ENCODE data around the gene GAL3ST2. TPM values are rescaled to one million over a fixed set of nuclear protein-coding genes. Genes with fewer than 3 reads are reported as not detected.

Gene GAL3ST2
- polyA plus RNA-seq, 1 donor from 2014 or later: not detected

GRCh38 chr2:241808721-241809382 lies 32.2 kb downstream of the GAL3ST2 start, which contains the start of gene NEU4:
TSS of gene NEU4 (plus strand) at chr2:241809193. CDS start at chr2:241814485, 5,292 bp downstream.
- Histone ChIP-seq H3K9ac (ENCODE audit: low read length) (no peak within 1 kb of the TSS), H3K4me3 (ENCODE audit: low read length) (no peak within 1 kb of the TSS), H3K4me2 (ENCODE audit: low read length) (no peak within 1 kb of the TSS)

DNA sequence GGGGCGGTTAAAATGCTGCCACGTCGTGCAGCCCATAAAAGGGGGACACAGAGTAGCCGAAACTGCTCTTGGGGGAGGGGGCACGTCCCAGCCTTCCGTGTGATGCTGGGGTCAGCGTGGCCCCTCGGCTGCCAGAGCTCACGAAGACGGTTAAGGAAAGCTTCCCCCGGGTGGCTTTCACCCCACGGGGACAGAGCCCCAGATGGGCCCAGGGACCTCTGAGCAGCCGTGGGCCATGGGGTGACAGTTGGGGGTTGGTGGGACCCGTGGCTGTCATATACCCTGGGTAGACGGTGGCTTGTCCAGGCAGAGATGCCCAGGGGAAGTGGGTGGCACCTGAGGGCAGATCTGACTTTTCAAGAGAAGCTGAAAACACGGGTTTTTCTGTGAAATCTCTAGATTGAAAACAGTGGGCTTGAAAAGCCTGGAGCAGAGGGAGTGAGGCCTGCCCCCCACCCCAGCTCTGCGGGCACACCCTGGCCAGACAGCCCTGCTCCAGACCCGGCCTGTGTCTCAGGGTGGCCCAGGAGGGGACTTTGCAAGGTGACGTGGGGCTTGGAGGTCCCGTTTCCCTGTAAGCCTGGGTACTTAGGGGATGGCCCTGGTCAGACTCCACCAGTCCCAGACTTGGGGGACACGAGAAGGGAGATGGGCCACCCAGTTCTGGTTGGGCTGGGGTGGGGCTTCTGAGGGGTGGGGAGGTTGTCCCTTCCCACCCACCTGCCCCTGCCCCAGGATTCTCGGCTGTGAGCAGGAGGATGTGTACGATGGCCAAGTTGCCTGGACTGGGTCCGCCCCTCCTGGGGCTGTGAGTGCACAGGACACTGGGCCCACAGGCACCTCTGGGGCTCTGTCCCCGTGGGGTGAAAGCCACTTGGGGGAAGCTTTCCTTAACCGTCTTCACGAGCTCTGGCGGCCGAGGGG lies 33.0 kb downstream of the GAL3ST2 start:
- no peaks in the 10 kb centered on the region for H3K9me2 ChIP-seq (ENCODE audit: insufficient read depth, low read length)
- no peak overlapping the region for H3K4me3 ChIP-seq (ENCODE audit: low read length)
- no peak overlapping the region for H3K9ac ChIP-seq (ENCODE audit: low read length)
- no peaks in the 10 kb centered on the region for H3K9me3 ChIP-seq (ENCODE audit: low read length)
- no peaks in the 10 kb centered on the region for H3K79me2 ChIP-seq (replicated peaks; ENCODE audit: insufficient read depth, low read length)
- H3K36me3 ChIP-seq (ENCODE audit: insufficient read depth, low read length): no peaks in the 10 kb centered on the region
- H3K27me3 ChIP-seq (ENCODE audit: insufficient read depth, low read depth, low read length): no peaks in the 10 kb centered on the region
- no peak overlapping the region for H2AFZ ChIP-seq (ENCODE audit: low read depth, low read length)
- H3F3A ChIP-seq (ENCODE audit: insufficient read depth, low read length, poor library complexity, severe bottlenecking): no peaks in the 10 kb centered on the region
- no peak overlapping the region for H3K27ac ChIP-seq (ENCODE audit: low read length)
- H4K20me1 ChIP-seq (ENCODE audit: insufficient read depth): no peaks in the 10 kb centered on the region
- no peak overlapping the region for H3K4me2 ChIP-seq (ENCODE audit: low read length)
- TF ChIP-seq, protein P1, sequence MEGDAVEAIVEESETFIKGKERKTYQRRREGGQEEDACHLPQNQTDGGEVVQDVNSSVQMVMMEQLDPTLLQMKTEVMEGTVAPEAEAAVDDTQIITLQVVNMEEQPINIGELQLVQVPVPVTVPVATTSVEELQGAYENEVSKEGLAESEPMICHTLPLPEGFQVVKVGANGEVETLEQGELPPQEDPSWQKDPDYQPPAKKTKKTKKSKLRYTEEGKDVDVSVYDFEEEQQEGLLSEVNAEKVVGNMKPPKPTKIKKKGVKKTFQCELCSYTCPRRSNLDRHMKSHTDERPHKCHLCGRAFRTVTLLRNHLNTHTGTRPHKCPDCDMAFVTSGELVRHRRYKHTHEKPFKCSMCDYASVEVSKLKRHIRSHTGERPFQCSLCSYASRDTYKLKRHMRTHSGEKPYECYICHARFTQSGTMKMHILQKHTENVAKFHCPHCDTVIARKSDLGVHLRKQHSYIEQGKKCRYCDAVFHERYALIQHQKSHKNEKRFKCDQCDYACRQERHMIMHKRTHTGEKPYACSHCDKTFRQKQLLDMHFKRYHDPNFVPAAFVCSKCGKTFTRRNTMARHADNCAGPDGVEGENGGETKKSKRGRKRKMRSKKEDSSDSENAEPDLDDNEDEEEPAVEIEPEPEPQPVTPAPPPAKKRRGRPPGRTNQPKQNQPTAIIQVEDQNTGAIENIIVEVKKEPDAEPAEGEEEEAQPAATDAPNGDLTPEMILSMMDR (IDR thresholded peaks at IDR 0.05; ENCODE audit: poor library complexity, severe bottlenecking): no peak
- TF ChIP-seq EP300 (conservative IDR thresholded peaks at IDR 0.05; ENCODE audit: poor library complexity, severe bottlenecking): no peak
- TF ChIP-seq SMC3 (conservative IDR thresholded peaks at IDR 0.05; ENCODE audit: poor library complexity): no peak
- no peak for TF ChIP-seq EZH2 (IDR thresholded peaks at IDR 0.05; ENCODE audit: borderline replicate concordance, insufficient read depth, low read length, poor library complexity, severe bottlenecking)
- no peak for TF ChIP-seq TAF1 (IDR thresholded peaks at IDR 0.05; ENCODE audit: low read depth)
- TF ChIP-seq RAD21 (conservative IDR thresholded peaks at IDR 0.05): no peak
- TF ChIP-seq, protein P2, sequence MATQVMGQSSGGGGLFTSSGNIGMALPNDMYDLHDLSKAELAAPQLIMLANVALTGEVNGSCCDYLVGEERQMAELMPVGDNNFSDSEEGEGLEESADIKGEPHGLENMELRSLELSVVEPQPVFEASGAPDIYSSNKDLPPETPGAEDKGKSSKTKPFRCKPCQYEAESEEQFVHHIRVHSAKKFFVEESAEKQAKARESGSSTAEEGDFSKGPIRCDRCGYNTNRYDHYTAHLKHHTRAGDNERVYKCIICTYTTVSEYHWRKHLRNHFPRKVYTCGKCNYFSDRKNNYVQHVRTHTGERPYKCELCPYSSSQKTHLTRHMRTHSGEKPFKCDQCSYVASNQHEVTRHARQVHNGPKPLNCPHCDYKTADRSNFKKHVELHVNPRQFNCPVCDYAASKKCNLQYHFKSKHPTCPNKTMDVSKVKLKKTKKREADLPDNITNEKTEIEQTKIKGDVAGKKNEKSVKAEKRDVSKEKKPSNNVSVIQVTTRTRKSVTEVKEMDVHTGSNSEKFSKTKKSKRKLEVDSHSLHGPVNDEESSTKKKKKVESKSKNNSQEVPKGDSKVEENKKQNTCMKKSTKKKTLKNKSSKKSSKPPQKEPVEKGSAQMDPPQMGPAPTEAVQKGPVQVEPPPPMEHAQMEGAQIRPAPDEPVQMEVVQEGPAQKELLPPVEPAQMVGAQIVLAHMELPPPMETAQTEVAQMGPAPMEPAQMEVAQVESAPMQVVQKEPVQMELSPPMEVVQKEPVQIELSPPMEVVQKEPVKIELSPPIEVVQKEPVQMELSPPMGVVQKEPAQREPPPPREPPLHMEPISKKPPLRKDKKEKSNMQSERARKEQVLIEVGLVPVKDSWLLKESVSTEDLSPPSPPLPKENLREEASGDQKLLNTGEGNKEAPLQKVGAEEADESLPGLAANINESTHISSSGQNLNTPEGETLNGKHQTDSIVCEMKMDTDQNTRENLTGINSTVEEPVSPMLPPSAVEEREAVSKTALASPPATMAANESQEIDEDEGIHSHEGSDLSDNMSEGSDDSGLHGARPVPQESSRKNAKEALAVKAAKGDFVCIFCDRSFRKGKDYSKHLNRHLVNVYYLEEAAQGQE (IDR thresholded peaks at IDR 0.05; ENCODE audit: borderline replicate concordance): no peak

More at GRCh38 chr2:241808721-241809382, 32.2 kb downstream of the GAL3ST2 start, which contains the start of gene NEU4:
- no peak for TF ChIP-seq EP300 (conservative IDR thresholded peaks at IDR 0.05; ENCODE audit: poor library complexity, severe bottlenecking)
- TF ChIP-seq, protein P2 (IDR thresholded peaks at IDR 0.05; ENCODE audit: borderline replicate concordance): no peak
- TF ChIP-seq, protein P1 (IDR thresholded peaks at IDR 0.05; ENCODE audit: poor library complexity, severe bottlenecking): no peak
- no peak for TF ChIP-seq RAD21 (conservative IDR thresholded peaks at IDR 0.05)
- TF ChIP-seq TAF1 (IDR thresholded peaks at IDR 0.05; ENCODE audit: low read depth): no peak
- no peak for TF ChIP-seq POLR2AphosphoS5 (IDR thresholded peaks at IDR 0.05)
- TF ChIP-seq EZH2 (IDR thresholded peaks at IDR 0.05; ENCODE audit: borderline replicate concordance, insufficient read depth, low read length, poor library complexity, severe bottlenecking): no peak
- TF ChIP-seq SMC3 (conservative IDR thresholded peaks at IDR 0.05; ENCODE audit: poor library complexity): no peak
- TF ChIP-seq MXI1 (conservative IDR thresholded peaks at IDR 0.05; ENCODE audit: poor library complexity, severe bottlenecking): no peak
- H3K9me3 ChIP-seq (ENCODE audit: low read length): no peaks in the 10 kb centered on the region
- no peak within 1 kb of the TSS for H3K27ac ChIP-seq (ENCODE audit: low read length)
- no peaks in the 10 kb centered on the region for H3K9me2 ChIP-seq (ENCODE audit: insufficient read depth, low read length)
- no peak within 1 kb of the TSS for H2AFZ ChIP-seq (ENCODE audit: low read depth, low read length)
- no peaks in the 10 kb centered on the region for H3F3A ChIP-seq (ENCODE audit: insufficient read depth, low read length, poor library complexity, severe bottlenecking)
- no peaks in the 10 kb centered on the region for H3K36me3 ChIP-seq (ENCODE audit: insufficient read depth, low read length)
- H4K20me1 ChIP-seq (ENCODE audit: insufficient read depth): no peaks in the 10 kb centered on the region
- no peaks in the 10 kb centered on the region for H3K79me2 ChIP-seq (replicated peaks; ENCODE audit: insufficient read depth, low read length)
- H3K27me3 ChIP-seq (ENCODE audit: insufficient read depth, low read depth, low read length): no peaks in the 10 kb centered on the region

Data from neural cell (in vitro differentiated cells).